IMR-90 (cell line): ENCODE measurements around the gene ZNF564. TPM values are rescaled to one million over a fixed set of nuclear protein-coding genes. Genes with fewer than 3 reads are reported as not detected.

Experiments
- ATAC-seq: fragments of 200-7000 bp; cut with Tn5 transposase; 2 replicates; pipeline ENCODE4 v1.9.1; 2020; ENCODE audit warnings: low read depth, mild to moderate bottlenecking, moderate library complexity
- BruUV-seq: library from RNA; stranded (reverse); fragments of 400-500 nt; replicated peaks from 2 replicates; lab custom pipeline; 2021; lab: Mats Ljungman, UMichigan
- CTCF ChIA-PET: fragments of 300-600 bp; formaldehyde crosslinking; extraction: SDS; loops from one replicate; lab custom pipeline; 2021; ENCODE audit warnings: antibody characterized with exemption; lab: Yijun Ruan, JAX
- POLR2A ChIA-PET: fragments of 300-600 bp; sonication (Branson Sonifier 250); formaldehyde crosslinking; loops from one replicate; lab custom pipeline; 2022; ENCODE audit warnings: antibody characterized with exemption; ENCODE audit not compliant: unreplicated experiment; lab: Charles Lee
- DNase-seq: peaks from one replicate; pipeline ENCODE4 v3.0.0; 2013
- H2AFZ ChIP-seq: replicated peaks from 2 replicates; pipeline ENCODE3; 2013; ENCODE audit warnings: low read length, mild to moderate bottlenecking; ENCODE audit not compliant: poor library complexity
- H2AK5ac ChIP-seq: 2 replicates; pipeline ENCODE4 v1.6.1; 2013; ENCODE audit warnings: low read depth, low read length, inconsistent platforms
- H2AK9ac ChIP-seq: replicated peaks from 2 replicates; pipeline ENCODE3; 2013; ENCODE audit warnings: mild to moderate bottlenecking, low read depth, low read length, moderate library complexity; ENCODE audit not compliant: poor library complexity
- H2BK120ac ChIP-seq: 2 replicates; pipeline ENCODE4 v1.6.1; 2013; ENCODE audit warnings: low read depth, low read length, inconsistent platforms
- H2BK15ac ChIP-seq: 3 replicates; pipeline ENCODE4 v1.6.1; 2013; ENCODE audit warnings: low read depth, low read length, inconsistent platforms
- H2BK20ac ChIP-seq: 2 replicates; pipeline ENCODE4 v1.6.1; 2013; ENCODE audit warnings: low read depth, mild to moderate bottlenecking, inconsistent platforms, low read length, moderate library complexity
- H2BK5ac ChIP-seq: 2 replicates; pipeline ENCODE4 v1.6.1; 2013; ENCODE audit warnings: mild to moderate bottlenecking, low read depth, low read length, inconsistent platforms; ENCODE audit not compliant: poor library complexity, severe bottlenecking
- H3K14ac ChIP-seq: replicated peaks from 2 replicates; pipeline ENCODE4 v1.6.1; 2013; ENCODE audit warnings: low read depth, low read length, inconsistent platforms
- H3K18ac ChIP-seq: 2 replicates; pipeline ENCODE4 v1.6.1; 2013; ENCODE audit warnings: low read depth, low read length, control low read depth
- H3K23ac ChIP-seq: 2 replicates; pipeline ENCODE4 v1.6.1; 2013; ENCODE audit warnings: low read depth, low read length, inconsistent platforms
- H3K27ac ChIP-seq: 2 replicates; pipeline ENCODE4 v1.5.1; 2013; ENCODE audit warnings: mild to moderate bottlenecking, control low read depth, low read length; ENCODE audit not compliant: insufficient read depth
- H3K27me3 ChIP-seq: 2 replicates; pipeline ENCODE4 v1.6.1; 2013; ENCODE audit warnings: low read length; ENCODE audit not compliant: control insufficient read depth, insufficient read depth
- H3K36me3 ChIP-seq: 2 replicates; pipeline ENCODE4 v1.6.1; 2013; ENCODE audit warnings: low read length, mixed read lengths; ENCODE audit not compliant: control insufficient read depth, insufficient read depth
- H3K4ac ChIP-seq: 2 replicates; pipeline ENCODE4 v1.6.1; 2013; ENCODE audit warnings: low read depth, low read length, inconsistent platforms
- H3K4me1 ChIP-seq: 2 replicates; pipeline ENCODE4 v1.6.1; 2013; ENCODE audit warnings: low read length, mixed read lengths; ENCODE audit not compliant: control insufficient read depth, insufficient read depth
- H3K4me2 ChIP-seq: 2 replicates; pipeline ENCODE4 v1.6.1; 2013; ENCODE audit warnings: low read depth, mild to moderate bottlenecking, control low read depth, low read length, moderate library complexity
- H3K4me3 ChIP-seq: 2 replicates; pipeline ENCODE4 v1.5.1; 2013; ENCODE audit warnings: low read depth, mild to moderate bottlenecking, control low read depth, low read length, moderate library complexity; ENCODE audit not compliant: insufficient read depth
- H3K56ac ChIP-seq: 2 replicates; pipeline ENCODE4 v1.6.1; 2013; ENCODE audit warnings: low read length, inconsistent platforms; ENCODE audit not compliant: insufficient read depth; ENCODE audit errors: extremely low read depth
- H3K79me1 ChIP-seq, 2 experiments: 2 replicates each; pipeline ENCODE4 v1.6.1; 2013; ENCODE audit warnings: low read length in 2 of 2, inconsistent platforms in 1 of 2, low read depth in 1 of 2
- H3K9ac ChIP-seq: 2 replicates; pipeline ENCODE4 v1.6.1; 2013; ENCODE audit warnings: low read depth, low read length, control low read depth
- H3K9me1 ChIP-seq: 2 replicates; pipeline ENCODE4 v1.6.1; 2013; ENCODE audit warnings: low read length, inconsistent platforms; ENCODE audit not compliant: insufficient read depth
- H3K9me3 ChIP-seq: 2 replicates; pipeline ENCODE4 v1.6.1; 2013; ENCODE audit warnings: low read length; ENCODE audit not compliant: control insufficient read depth, insufficient read depth
- H4K20me1 ChIP-seq: 2 replicates; pipeline ENCODE4 v1.6.1; 2013; ENCODE audit warnings: low read length, inconsistent platforms; ENCODE audit not compliant: insufficient read depth
- H4K5ac ChIP-seq: 2 replicates; pipeline ENCODE4 v1.6.1; 2013; ENCODE audit warnings: mild to moderate bottlenecking, low read depth, low read length, control low read depth
- H4K8ac ChIP-seq, 2 experiments: 2 replicates each; pipeline ENCODE4 v1.6.1; 2013; ENCODE audit warnings: low read depth in 2 of 2, low read length in 2 of 2, control low read depth in 1 of 2, inconsistent platforms in 1 of 2
- H4K91ac ChIP-seq: 2 replicates; pipeline ENCODE4 v1.6.1; 2013; ENCODE audit warnings: low read depth, low read length, inconsistent platforms; ENCODE audit not compliant: insufficient read depth
- BHLHE40 ChIP-seq: fragments of 150-350 bp; IDR thresholded peaks from 2 replicates; pipeline ENCODE4 v1.6.1; 2016; ENCODE audit warnings: mild to moderate bottlenecking, low read depth, low read length
- CEBPB ChIP-seq: IDR thresholded peaks from 2 replicates; pipeline ENCODE4 v1.6.1; 2012; ENCODE audit warnings: low read depth, low read length, improper control_type of control experiment
- CHD1 ChIP-seq: IDR thresholded peaks from 2 replicates; pipeline ENCODE4 v1.6.1; 2012; ENCODE audit warnings: low read depth, low read length, improper control_type of control experiment
- FOS ChIP-seq: fragments of 150-350 bp; IDR thresholded peaks from 2 replicates; pipeline ENCODE4 v1.6.1; 2016; ENCODE audit warnings: low read depth, low read length
- MAFK ChIP-seq: IDR thresholded peaks from 2 replicates; pipeline ENCODE4 v1.6.1; 2012; ENCODE audit warnings: low read depth, low read length, improper control_type of control experiment
- MAZ ChIP-seq: IDR thresholded peaks from 2 replicates; pipeline ENCODE4 v1.6.1; 2012; ENCODE audit warnings: low read depth, mild to moderate bottlenecking, low read length, improper control_type of control experiment, moderate library complexity, borderline replicate concordance
- MXI1 ChIP-seq: IDR thresholded peaks from 2 replicates; pipeline ENCODE4 v1.6.1; 2012; ENCODE audit warnings: low read depth, mild to moderate bottlenecking, low read length, moderate library complexity, borderline replicate concordance
- NFE2L2 ChIP-seq: fragments of 150-350 bp; IDR thresholded peaks from 2 replicates; pipeline ENCODE4 v1.6.1; 2016; ENCODE audit warnings: low read depth, mild to moderate bottlenecking, low read length
- POLR2A ChIP-seq: IDR thresholded peaks from 2 replicates; pipeline ENCODE4 v1.6.1; 2012; ENCODE audit warnings: mild to moderate bottlenecking, low read depth, low read length
- RAD21 ChIP-seq: IDR thresholded peaks from 2 replicates; pipeline ENCODE4 v1.6.1; 2012; ENCODE audit warnings: low read length, improper control_type of control experiment
- RCOR1 ChIP-seq: IDR thresholded peaks from 2 replicates; pipeline ENCODE4 v1.6.1; 2012; ENCODE audit warnings: mild to moderate bottlenecking, low read length, improper control_type of control experiment; ENCODE audit not compliant: insufficient replicate concordance
- RFX5 ChIP-seq: IDR thresholded peaks from 2 replicates; pipeline ENCODE4 v1.8.0; 2012; ENCODE audit warnings: low read depth, mild to moderate bottlenecking, low read length, moderate library complexity
- SMC3 ChIP-seq: fragments of 150-350 bp; IDR thresholded peaks from 2 replicates; pipeline ENCODE4 v1.6.1; 2016; ENCODE audit warnings: low read depth, mild to moderate bottlenecking, antibody characterized with exemption, low read length, moderate library complexity
- WGBS, 2 experiments: methylation state at CpG; one replicate each; pipeline versions ENCODE4 v1.1.5 to v1.1.7; 2013; ENCODE audit warnings: missing lambda C conversion rate in 2 of 2; ENCODE audit not compliant: insufficient read length in 1 of 2; ENCODE audit errors: extremely low coverage in 2 of 2; 5-methylcytosine and 5-hydroxymethylcytosine counted together
- dilution Hi-C: fragments of 300-500 bp; cut with HindIII; formaldehyde crosslinking; loops from one replicate; pipeline ENCODE4 v1.14.3; 2018; ENCODE audit warnings: low sequenced_read_pairs; ENCODE audit not compliant: unreplicated experiment
- in situ Hi-C: fragments of 300-500 bp; cut with MboI; formaldehyde crosslinking; loops from 3 replicates; pipeline ENCODE4 v1.14.3; 2019; ENCODE audit warnings: low sequenced_read_pairs, inconsistent platforms, mixed read lengths
- intact Hi-C: fragments of 100-400 bp; cut with micrococcal nuclease; formaldehyde crosslinking; loops from 2 replicates; pipeline ENCODE4 v1.10.0; 2022
- polyA plus RNA-seq, 3 experiments: library from polyadenylated mRNA; depleted of rRNA; stranded (reverse); fragments of >200 nt; gene quantifications; 2 replicates each; pipeline ENCODE4 v1.2.3, GENCODE V29; 2012; ENCODE audit warnings: low replicate concordance in 1 of 3
- total RNA-seq: library from RNA; depleted of rRNA; stranded (reverse); fragments of >200 nt; gene quantifications from 2 replicates; pipeline ENCODE4 v1.2.3, GENCODE V29; 2012
- TF ChIP-seq, protein P1 (sequence below): fragments of 150-350 bp; IDR thresholded peaks from 2 replicates; pipeline ENCODE4 v1.6.1; 2017; ENCODE audit warnings: mild to moderate bottlenecking, antibody characterized with exemption, low read length, low read depth
- TF ChIP-seq, protein P2 (sequence below): fragments of 150-350 bp; IDR thresholded peaks from 2 replicates; pipeline ENCODE4 v1.6.1; 2016; ENCODE audit warnings: low read depth, mild to moderate bottlenecking, low read length, moderate library complexity, borderline replicate concordance
- TF ChIP-seq, protein P3 (sequence below): conservative IDR thresholded peaks from 2 replicates; pipeline ENCODE4 v1.5.1; 2012; ENCODE audit warnings: mild to moderate bottlenecking, low read depth, low read length, improper control_type of control experiment

ZNF564 gene
- total and polyA plus RNA-seq, 2 of the 4 experiments (the other 2 are of a cell fraction), result 1.5 to 6.3 TPM

- Histone ChIP-seq H3K27ac (no peak overlapping the region), H3K9me3 (peaks cover 37% of the 10 kb centered on the region), H2BK20ac (no peak overlapping the region), H4K8ac (no peak overlapping the region), H3K9me1 (no peaks in the 10 kb centered on the region), H4K5ac (no peak overlapping the region), H2BK120ac (no peak overlapping the region), H3K79me1 (peaks cover 0 to 3% of the 10 kb centered on the region in 2 experiments; a peak in 1 of 4 replicates), H3K14ac (no peak overlapping the region), H3K4ac (no peak overlapping the region), H3K18ac (no peak overlapping the region), H3K56ac (no peak overlapping the region), H3K4me2 (peak overlapping the region; percentile 28; the same call in 1 of the 2 replicates), H4K20me1 (no peaks in the 10 kb centered on the region; the same call in 1 of the 2 replicates), H2AK5ac (no peak overlapping the region), H3K36me3 (peaks cover 36% of the 10 kb centered on the region), H3K4me1 (no peaks in the 10 kb centered on the region; the same call in 1 of the 2 replicates), H2AK9ac (no peak overlapping the region), H4K91ac (no peak overlapping the region), H3K9ac (no peak overlapping the region), H2AFZ (no peak overlapping the region), H3K27me3 (no peaks in the 10 kb centered on the region), H3K4me3 (no peak overlapping the region), H2BK15ac (no peak overlapping the region), H2BK5ac (peak overlapping the region; percentile 72), H3K23ac (no peak overlapping the region)
- intact Hi-C loops, result no loop called here
- TF ChIP-seq POLR2A, result no peak
- no peak for TF ChIP-seq SMC3
- TF ChIP-seq, protein P1, sequence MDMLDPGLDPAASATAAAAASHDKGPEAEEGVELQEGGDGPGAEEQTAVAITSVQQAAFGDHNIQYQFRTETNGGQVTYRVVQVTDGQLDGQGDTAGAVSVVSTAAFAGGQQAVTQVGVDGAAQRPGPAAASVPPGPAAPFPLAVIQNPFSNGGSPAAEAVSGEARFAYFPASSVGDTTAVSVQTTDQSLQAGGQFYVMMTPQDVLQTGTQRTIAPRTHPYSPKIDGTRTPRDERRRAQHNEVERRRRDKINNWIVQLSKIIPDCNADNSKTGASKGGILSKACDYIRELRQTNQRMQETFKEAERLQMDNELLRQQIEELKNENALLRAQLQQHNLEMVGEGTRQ, result no peak
- no peak for TF ChIP-seq RAD21
- TF ChIP-seq MAZ, result no peak
- TF ChIP-seq MXI1, result peak; percentile 40; the same call in 1 of the 2 replicates
- no peak for TF ChIP-seq RFX5
- no peak for TF ChIP-seq CHD1
- no peak for TF ChIP-seq MAFK
- no peak for TF ChIP-seq NFE2L2
- TF ChIP-seq CEBPB, result peak; percentile 25
- TF ChIP-seq FOS, result peak; percentile 79
- TF ChIP-seq, protein P2, sequence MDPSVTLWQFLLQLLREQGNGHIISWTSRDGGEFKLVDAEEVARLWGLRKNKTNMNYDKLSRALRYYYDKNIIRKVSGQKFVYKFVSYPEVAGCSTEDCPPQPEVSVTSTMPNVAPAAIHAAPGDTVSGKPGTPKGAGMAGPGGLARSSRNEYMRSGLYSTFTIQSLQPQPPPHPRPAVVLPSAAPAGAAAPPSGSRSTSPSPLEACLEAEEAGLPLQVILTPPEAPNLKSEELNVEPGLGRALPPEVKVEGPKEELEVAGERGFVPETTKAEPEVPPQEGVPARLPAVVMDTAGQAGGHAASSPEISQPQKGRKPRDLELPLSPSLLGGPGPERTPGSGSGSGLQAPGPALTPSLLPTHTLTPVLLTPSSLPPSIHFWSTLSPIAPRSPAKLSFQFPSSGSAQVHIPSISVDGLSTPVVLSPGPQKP, result no peak
- TF ChIP-seq BHLHE40, result peak; percentile 93
- TF ChIP-seq, protein P3, sequence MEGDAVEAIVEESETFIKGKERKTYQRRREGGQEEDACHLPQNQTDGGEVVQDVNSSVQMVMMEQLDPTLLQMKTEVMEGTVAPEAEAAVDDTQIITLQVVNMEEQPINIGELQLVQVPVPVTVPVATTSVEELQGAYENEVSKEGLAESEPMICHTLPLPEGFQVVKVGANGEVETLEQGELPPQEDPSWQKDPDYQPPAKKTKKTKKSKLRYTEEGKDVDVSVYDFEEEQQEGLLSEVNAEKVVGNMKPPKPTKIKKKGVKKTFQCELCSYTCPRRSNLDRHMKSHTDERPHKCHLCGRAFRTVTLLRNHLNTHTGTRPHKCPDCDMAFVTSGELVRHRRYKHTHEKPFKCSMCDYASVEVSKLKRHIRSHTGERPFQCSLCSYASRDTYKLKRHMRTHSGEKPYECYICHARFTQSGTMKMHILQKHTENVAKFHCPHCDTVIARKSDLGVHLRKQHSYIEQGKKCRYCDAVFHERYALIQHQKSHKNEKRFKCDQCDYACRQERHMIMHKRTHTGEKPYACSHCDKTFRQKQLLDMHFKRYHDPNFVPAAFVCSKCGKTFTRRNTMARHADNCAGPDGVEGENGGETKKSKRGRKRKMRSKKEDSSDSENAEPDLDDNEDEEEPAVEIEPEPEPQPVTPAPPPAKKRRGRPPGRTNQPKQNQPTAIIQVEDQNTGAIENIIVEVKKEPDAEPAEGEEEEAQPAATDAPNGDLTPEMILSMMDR, result no peak
- TF ChIP-seq RCOR1, result no peak
- 59% methylated on average over 6 of the region's 11 CpGs; no CpG with 5 or more reads in 1 of the 2 experiments for WGBS, 2 experiments
- BruUV-seq, result no TSS peak
- POLR2A ChIA-PET, result no interaction called here
- CTCF ChIA-PET, result no interaction called here
- in situ Hi-C loops, result no loop called here
- peak; percentile 89 for DNase-seq
- ATAC-seq, result peak; percentile 80
- dilution Hi-C loops, result no loop called here
Observed at GRCh38 chr19:12580180-12580694, 29.0 kb upstream of the ZNF564 start.
